HPDE6-E6E7 (cell line): ENCODE measurements around the gene MTFR1L.

Experiments used
- DNase-seq: peaks from one replicate; pipeline ENCODE4 v3.0.0; 2011; ENCODE audit warnings: missing footprints; ENCODE audit errors: extremely low spot score

Gene MTFR1L

GRCh38 chr1:25807480-25808390 is 12.0 kb upstream of the MTFR1L start:
- no peak for DNase-seq

- no peak for DNase-seq
Observed at GRCh38 chr1:25808481-25809244, 11.1 kb upstream of the MTFR1L start.

- DNase-seq = no peak
Observed at GRCh38 chr1:25809283-25809926, 10.3 kb upstream of the MTFR1L start.

GRCh38 chr1:25809929-25810328 is 9.8 kb upstream of the MTFR1L start:
- no peak for DNase-seq

- no peak for DNase-seq
Observed at GRCh38 chr1:25810341-25811299, 9.1 kb upstream of the MTFR1L start.

GRCh38 chr1:25811384-25812082 is 8.2 kb upstream of the MTFR1L start:
- no peak for DNase-seq

GRCh38 chr1:25813071-25813733 is 6.6 kb upstream of the MTFR1L start:
- no peak for DNase-seq

- DNase-seq = no peak
Observed at GRCh38 chr1:25813734-25814471, 5.9 kb upstream of the MTFR1L start.

- no peak for DNase-seq
Observed at GRCh38 chr1:25814549-25815087, 5.1 kb upstream of the MTFR1L start.

GRCh38 chr1:25815208-25816111 is 4.3 kb upstream of the MTFR1L start:
- DNase-seq = no peak

- DNase-seq = no peak
Observed at GRCh38 chr1:25816112-25816718, 3.5 kb upstream of the MTFR1L start.

GRCh38 chr1:25817840-25818501 is 1.8 kb upstream of the MTFR1L start:
- DNase-seq = no peak

- DNase-seq = no peak
Observed at GRCh38 chr1:25818569-25818968, 1.2 kb upstream of the MTFR1L start.

- peak; percentile 74 for DNase-seq
Observed at GRCh38 chr1:25820247-25821111, 725 bp downstream of the MTFR1L start.

- DNase-seq = no peak
Observed at GRCh38 chr1:25821112-25821476, 1.3 kb downstream of the MTFR1L start.

- no peak for DNase-seq
Observed at GRCh38 chr1:25821630-25822091, 1.9 kb downstream of the MTFR1L start.
